GM12865 (cell line): ENCODE measurements around the gene BID.

ENCODE experiments used
- DNase-seq: peaks from one replicate; pipeline ENCODE4 v3.0.0; 2010; ENCODE audit warnings: low read depth
- H3K4me3 ChIP-seq: 2 replicates; pipeline ENCODE4 v1.5.1; 2011; ENCODE audit warnings: mild to moderate bottlenecking, low read depth, low read length, control low read depth
- CTCF ChIP-seq: IDR thresholded peaks from 2 replicates; pipeline ENCODE4 v1.5.1; 2011; ENCODE audit warnings: low read length, control low read depth, low read depth, inconsistent platforms; ENCODE audit not compliant: insufficient read depth; ENCODE audit errors: missing control alignments

The BID gene

GRCh38 chr22:17751596-17751995, 22.7 kb downstream of the BID start:
- DNase-seq = no peak
- H3K4me3 ChIP-seq = no peak overlapping the region
- no peak for TF ChIP-seq CTCF

- no peak for DNase-seq
- no peak overlapping the region for H3K4me3 ChIP-seq
- no peak for TF ChIP-seq CTCF
These were observed 24.5 kb downstream of the BID start for GRCh38 chr22:17749605-17750395.

GRCh38 chr22:17748555-17749353, 25.5 kb downstream of the BID start:
- no peak overlapping the region for H3K4me3 ChIP-seq
- no peak for DNase-seq
- TF ChIP-seq CTCF = no peak

GRCh38 chr22:17746916-17747315, 27.4 kb downstream of the BID start:
- no peak overlapping the region for H3K4me3 ChIP-seq
- TF ChIP-seq CTCF = no peak
- DNase-seq = no peak

- no peak for DNase-seq
- no peak overlapping the region for H3K4me3 ChIP-seq
- TF ChIP-seq CTCF = no peak
These were observed 29.8 kb downstream of the BID start for GRCh38 chr22:17744430-17744829.

- TF ChIP-seq CTCF = no peak
- no peak overlapping the region for H3K4me3 ChIP-seq
- DNase-seq = no peak
These were observed 30.4 kb downstream of the BID start for GRCh38 chr22:17743661-17744411.
